Activated CD4-positive, alpha-beta memory T cell treated with anti-CD3 and anti-CD28 coated beads, Interleukin-2, amount 10 ng/mL, durations not matched to agents 7 days and 5 days (primary cell): ENCODE measurements around the gene MYO7B. TPM values are rescaled to one million over a fixed set of nuclear protein-coding genes. Genes with fewer than 3 reads are reported as not detected.

ENCODE experiments used
- CTCF ChIA-PET: fragments of 350-600 bp; sonication (Branson Sonifier 250); formaldehyde crosslinking; loops from one replicate; lab custom pipeline; 2021; ENCODE audit warnings: antibody characterized with exemption, inconsistent platforms; lab: Charles Lee
- POLR2A ChIA-PET: fragments of 350-600 bp; sonication (Branson Sonifier 250); formaldehyde crosslinking; loops from one replicate; lab custom pipeline; 2021; ENCODE audit warnings: antibody characterized with exemption; lab: Charles Lee
- DNase-seq: peaks from one replicate; pipeline ENCODE4 v3.0.0-alpha.2; 2020
- H3K27ac Mint-ChIP-seq: one replicate; pipeline ENCODE4 v1.8.0; 2021; ENCODE audit warnings: mild to moderate bottlenecking, mixed read lengths
- H3K27me3 Mint-ChIP-seq: one replicate; pipeline ENCODE4 v1.8.0; 2021; ENCODE audit warnings: mixed read lengths
- H3K36me3 Mint-ChIP-seq: one replicate; pipeline ENCODE4 v1.8.0; 2021; ENCODE audit warnings: low read depth, mixed read lengths
- H3K4me1 Mint-ChIP-seq: one replicate; pipeline ENCODE4 v1.8.0; 2021; ENCODE audit warnings: mixed read lengths
- H3K4me3 Mint-ChIP-seq: one replicate; pipeline ENCODE4 v1.8.0; 2021; ENCODE audit warnings: mild to moderate bottlenecking, mixed read lengths
- H3K9me3 Mint-ChIP-seq: one replicate; pipeline ENCODE4 v1.8.0; 2021; ENCODE audit warnings: mixed read lengths
- total RNA-seq, 2 experiments: library from RNA; stranded (reverse); gene quantifications; one replicate each; pipeline ENCODE4 v1.2.3, GENCODE V29; 2021

The MYO7B gene
- total RNA-seq, 2 experiments from 2014 or later: 0.13 to 0.18 TPM

DNA sequence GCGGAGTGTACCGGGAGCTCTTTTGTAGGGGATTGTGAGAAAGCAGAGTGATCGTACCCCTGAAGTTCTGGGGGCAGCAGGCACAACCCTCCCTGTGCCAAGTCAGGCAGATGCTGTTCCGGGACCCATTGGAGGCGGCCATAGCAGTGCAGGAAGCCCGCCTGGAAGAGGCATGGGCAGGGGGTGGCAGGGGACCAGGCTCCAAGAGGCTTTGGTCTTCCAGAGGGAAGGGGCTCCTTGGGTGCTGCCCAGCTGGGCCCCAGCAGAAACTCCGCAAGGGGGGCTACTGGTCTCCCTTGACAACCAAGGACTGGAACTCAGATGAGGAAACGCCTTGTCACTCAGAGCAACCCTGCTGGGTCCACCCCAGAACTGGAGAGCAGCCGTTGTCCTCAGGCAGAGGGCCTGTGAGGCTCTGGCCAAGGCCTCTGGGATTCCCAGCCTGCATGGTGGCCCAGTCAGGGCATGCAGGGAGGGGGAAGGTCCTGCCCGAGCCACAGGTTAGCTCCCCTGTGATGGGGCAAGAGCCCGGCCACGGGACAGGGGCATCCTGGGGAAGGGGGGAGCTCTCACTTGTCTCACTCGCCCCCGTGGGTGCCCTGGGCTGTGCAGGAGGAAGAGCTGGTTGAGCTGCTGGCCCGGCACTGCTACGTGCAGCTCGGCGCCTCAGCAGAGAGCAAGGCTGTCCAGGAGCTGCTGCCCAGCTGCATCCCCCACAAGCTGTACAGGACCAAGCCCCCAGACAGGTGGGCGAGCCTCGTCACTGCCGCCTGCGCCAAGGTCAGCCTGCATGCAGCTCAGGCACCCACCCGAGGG is 89.5 kb downstream of the MYO7B start:
- CTCF ChIA-PET: no interaction called here

DNA sequence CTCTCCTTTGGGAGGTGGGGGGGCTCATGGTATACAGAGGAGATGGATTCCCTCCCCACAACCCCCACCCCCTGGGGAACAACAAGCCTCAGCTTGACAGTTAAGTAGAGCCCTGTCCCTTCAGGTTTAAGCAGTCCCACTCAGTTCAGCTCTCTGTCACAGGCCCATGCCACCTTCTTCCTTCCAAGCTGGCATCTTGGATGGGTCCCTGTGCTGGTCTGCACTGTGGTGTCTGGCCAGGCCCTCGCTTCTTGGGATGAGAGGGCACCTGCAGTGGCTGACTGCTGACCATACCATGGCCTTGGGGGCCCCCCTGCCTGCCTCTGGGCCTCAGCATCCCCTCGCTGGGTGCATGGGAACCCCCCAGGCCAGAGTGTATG is 90.1 kb downstream of the MYO7B start:
- Mint-ChIP-seq H3K27me3 (peaks cover 3% of the 10 kb centered on the region), H3K4me1 (no peaks in the 10 kb centered on the region), H3K9me3 (no peaks in the 10 kb centered on the region), H3K4me3 (no peak overlapping the region), H3K27ac (no peak overlapping the region), H3K36me3 (no peaks in the 10 kb centered on the region)
- no peak for DNase-seq
- CTCF ChIA-PET: no interaction called here
- POLR2A ChIA-PET: no interaction called here

More for the DNA sequence above, 89.5 kb downstream of the MYO7B start:
- POLR2A ChIA-PET: no interaction called here
- no peak for DNase-seq
- Mint-ChIP-seq H3K4me1 (no peaks in the 10 kb centered on the region), H3K36me3 (no peaks in the 10 kb centered on the region), H3K4me3 (no peak overlapping the region), H3K27ac (no peak overlapping the region), H3K27me3 (peaks cover 3% of the 10 kb centered on the region), H3K9me3 (no peaks in the 10 kb centered on the region)

DNA sequence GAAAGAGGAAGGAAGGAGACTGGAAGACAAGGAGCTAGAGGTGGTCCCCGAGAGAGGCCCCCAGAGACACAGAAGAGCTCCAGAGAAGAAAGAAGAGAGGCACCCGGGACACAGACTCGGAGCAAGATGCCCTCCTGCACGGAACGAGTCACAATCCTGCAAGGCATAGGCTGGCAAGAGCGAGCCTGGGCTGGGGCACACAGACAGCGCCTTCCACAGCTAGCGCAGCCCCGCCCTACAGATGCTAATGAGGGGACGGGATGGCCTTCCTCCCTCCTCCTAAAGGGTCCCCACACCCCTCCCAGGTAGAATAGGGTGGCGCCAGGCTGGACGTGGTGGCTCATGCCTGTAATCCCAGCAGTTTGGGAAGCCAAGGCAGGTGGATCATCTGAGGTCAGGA is 90.7 kb downstream of the MYO7B start:
- Mint-ChIP-seq H3K4me1 (no peaks in the 10 kb centered on the region), H3K36me3 (no peaks in the 10 kb centered on the region), H3K27ac (no peak overlapping the region), H3K4me3 (no peak overlapping the region), H3K9me3 (no peaks in the 10 kb centered on the region), H3K27me3 (peaks cover 3% of the 10 kb centered on the region)
- ChIA-PET POLR2A (no interaction called here), CTCF (no interaction called here)
- no peak for DNase-seq

DNA sequence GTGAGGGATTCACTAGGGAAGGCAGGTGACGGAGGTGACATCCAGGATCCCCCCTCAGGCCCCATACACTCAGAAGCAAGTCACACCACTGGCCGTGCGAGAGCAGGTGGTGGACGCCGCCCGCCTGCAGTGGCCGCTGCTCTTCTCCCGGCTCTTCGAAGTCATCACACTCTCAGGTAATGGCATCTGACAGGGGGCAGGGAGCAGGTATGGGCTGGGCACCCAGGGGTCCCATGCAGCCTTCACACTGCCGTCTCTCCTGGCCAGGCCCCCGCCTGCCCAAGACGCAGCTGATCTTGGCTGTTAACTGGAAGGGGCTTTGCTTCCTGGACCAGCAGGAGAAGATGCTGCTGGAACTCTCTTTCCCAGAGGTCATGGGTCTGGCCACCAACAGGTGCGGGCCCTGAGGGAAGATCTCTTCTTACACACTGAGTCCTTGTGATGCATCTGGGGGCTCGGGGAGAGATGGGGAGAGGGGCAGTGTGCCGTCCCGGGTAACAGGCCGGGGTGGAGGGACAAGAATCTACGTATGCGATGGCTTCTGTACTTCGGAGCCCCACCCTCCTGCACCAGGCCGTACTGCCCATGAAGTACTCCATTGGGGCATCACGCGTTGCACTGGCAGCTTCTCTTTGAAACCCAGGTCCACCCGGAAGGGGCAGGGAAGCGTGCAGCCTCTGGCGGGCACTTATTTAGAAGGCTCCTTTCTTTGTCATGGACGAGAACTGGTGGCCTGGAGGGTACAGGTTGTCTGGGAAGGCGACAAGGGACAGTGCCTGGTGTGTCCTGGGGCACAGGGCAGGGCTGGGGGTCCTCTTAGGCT is 91.6 kb downstream of the MYO7B start:
- no peak overlapping the region for H3K27ac Mint-ChIP-seq
- H3K4me1 Mint-ChIP-seq: no peaks in the 10 kb centered on the region
- no peaks in the 10 kb centered on the region for H3K36me3 Mint-ChIP-seq
- H3K4me3 Mint-ChIP-seq: no peak overlapping the region
- no peaks in the 10 kb centered on the region for H3K9me3 Mint-ChIP-seq
- ChIA-PET POLR2A (no interaction called here), CTCF (no interaction called here)
- H3K27me3 Mint-ChIP-seq: no peaks in the 10 kb centered on the region
- DNase-seq: no peak

DNA sequence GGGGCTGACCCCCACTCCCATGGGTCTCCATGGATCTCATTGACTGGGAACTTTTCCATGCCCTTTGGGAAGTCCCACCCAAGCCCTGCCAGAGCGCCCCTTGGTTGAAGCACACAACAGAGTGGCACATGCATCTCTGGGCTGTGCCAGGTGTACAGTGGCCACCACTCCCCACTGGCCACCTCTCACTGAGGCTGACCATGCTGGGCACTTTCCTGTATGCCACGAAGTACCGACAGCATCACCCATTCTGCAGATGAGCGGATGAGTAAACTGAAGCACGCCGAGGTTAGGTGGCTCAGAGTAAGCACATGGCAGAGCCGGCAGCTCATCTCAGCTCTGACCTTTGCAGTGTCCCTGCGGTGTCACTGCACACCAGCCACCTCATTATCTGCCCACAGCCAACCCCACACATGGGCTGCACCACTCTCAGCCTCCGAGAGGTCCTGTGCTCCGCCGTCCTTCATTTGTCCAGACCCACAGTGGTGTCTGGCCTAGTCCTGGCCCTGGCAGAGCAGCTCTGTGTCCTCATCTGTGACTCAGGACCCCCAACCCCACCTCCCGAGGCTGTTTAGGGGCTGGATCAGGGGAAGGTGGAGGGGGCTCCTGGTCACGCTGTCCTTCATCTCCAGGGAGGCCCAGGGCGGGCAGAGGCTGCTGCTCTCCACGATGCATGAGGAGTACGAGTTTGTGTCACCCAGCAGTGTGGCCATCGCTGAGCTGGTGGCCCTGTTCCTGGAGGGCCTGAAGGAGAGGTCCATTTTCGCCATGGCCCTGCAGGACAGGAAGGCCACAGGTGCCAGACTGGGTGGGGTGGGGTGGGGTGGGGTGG is 92.5 kb downstream of the MYO7B start:
- DNase-seq: no peak
- Mint-ChIP-seq H3K27me3 (no peaks in the 10 kb centered on the region), H3K27ac (no peak overlapping the region), H3K9me3 (no peaks in the 10 kb centered on the region), H3K4me3 (no peak overlapping the region), H3K36me3 (no peaks in the 10 kb centered on the region), H3K4me1 (no peaks in the 10 kb centered on the region)
- CTCF ChIA-PET: no interaction called here
- POLR2A ChIA-PET: no interaction called here

DNA sequence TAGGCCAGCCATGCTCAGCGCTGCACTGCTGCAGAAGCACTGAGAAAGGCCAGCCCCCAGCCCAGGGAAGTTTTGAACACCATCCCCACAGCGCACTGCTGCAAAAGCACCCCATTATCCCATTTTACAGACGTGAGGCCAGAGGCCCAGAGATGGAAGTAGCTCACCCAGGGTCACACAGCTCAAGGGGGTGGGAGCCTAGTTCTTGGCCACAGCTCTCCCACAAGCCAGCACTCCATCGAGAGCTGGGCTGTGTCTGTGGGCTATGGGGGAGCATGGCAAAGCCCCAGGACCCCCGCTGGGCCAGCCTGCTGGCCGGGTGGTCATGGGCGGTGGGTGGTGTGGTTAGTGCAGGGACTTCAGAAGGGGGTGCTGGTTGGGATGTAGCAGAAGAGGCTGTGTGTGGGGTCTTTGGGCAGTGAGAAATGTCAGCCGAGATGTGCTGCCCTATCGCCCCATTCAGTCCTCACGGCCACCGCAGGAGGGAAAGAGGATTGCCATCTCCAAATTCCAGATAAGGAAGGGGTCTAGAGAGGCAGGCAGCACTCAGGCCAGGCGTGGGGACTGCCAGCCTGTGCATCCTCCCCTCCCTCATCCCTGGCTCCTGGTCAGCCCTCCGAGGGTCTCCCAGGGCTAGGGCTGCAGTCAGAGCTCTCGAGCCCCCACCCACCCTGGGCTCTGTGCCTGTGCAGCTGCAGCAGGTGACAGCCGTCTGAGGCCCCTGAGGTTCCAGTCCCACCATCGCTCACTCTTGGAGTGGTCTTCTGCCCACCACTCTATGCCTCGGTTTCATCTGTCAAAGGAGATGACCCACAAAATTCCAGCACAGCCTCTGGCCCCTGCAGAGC is 93.5 kb downstream of the MYO7B start:
- H3K4me1 Mint-ChIP-seq: no peaks in the 10 kb centered on the region
- H3K36me3 Mint-ChIP-seq: no peaks in the 10 kb centered on the region
- H3K27ac Mint-ChIP-seq: no peak overlapping the region
- CTCF ChIA-PET: interaction anchor here (1.1 kb wide), 1 partner anchor 21 kb away, joined by 3 read pairs; no protein-coding TSS in a partner anchor
- no peak overlapping the region for H3K4me3 Mint-ChIP-seq
- no peaks in the 10 kb centered on the region for H3K27me3 Mint-ChIP-seq
- POLR2A ChIA-PET: no interaction called here
- no peaks in the 10 kb centered on the region for H3K9me3 Mint-ChIP-seq
- no peak for DNase-seq

DNA sequence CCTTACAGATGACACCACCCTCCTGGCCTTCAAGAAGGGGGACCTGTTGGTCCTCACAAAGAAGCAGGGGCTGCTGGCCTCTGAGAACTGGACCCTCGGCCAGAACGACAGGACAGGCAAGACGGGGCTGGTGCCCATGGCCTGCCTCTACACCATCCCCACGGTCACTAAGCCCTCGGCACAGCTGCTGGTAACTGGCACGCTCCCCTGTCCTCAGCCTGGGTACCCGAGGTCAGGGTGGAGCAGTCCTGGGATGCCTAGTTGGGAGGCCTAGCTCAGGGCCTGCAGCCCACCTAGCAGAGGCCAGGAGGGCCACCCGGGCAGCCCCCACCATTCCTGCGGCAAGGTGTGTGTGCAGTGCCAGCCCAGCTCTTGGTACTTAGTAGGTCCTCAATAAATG is 94.2 kb downstream of the MYO7B start:
- Mint-ChIP-seq H3K9me3 (no peaks in the 10 kb centered on the region), H3K27me3 (no peaks in the 10 kb centered on the region), H3K36me3 (no peaks in the 10 kb centered on the region), H3K4me3 (no peak overlapping the region), H3K27ac (no peak overlapping the region), H3K4me1 (no peaks in the 10 kb centered on the region)
- ChIA-PET CTCF (interaction anchor here (1.1 kb wide), 1 partner anchor 21 kb away, joined by 3 read pairs; no protein-coding TSS in a partner anchor), POLR2A (no interaction called here)
- DNase-seq: no peak

DNA sequence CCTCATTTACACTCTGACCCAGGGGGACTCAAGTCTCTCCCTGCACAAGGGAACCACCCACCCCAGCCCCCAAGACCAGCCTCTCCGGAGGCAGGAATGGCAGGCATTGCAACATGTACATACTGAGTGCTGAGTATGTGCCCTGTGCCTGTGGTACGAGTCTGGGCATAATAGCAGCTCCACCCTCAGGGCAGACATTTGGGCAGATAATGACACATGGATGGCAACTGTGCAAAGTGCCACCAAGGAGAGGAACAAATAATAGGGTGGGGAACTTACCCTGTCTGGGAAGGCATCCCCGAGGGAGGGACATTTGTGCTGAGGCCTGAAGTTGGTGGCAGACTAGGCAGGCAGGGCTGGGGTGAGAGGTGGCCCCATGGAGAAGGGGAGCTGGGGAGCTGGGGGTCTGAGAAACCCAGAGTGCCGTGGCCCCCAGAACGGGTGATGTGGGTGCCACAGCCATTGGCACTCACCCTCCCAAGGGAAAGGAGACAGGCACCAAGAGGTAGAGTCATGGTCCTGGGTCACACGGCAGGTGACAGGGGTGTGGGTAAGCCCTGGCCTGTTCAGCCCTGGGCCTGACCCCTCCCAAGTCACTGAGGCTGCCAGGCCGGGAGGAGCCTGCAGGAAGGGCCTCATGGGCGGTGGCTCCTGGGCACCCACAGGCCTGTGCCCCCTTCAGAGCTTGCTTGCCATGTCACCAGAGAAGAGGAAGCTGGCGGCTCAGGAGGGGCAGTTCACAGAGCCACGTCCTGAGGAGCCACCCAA is 94.8 kb downstream of the MYO7B start:
- Mint-ChIP-seq H3K27me3 (no peaks in the 10 kb centered on the region), H3K27ac (no peak overlapping the region), H3K9me3 (no peaks in the 10 kb centered on the region), H3K4me1 (no peaks in the 10 kb centered on the region), H3K36me3 (no peaks in the 10 kb centered on the region), H3K4me3 (no peak overlapping the region)
- ChIA-PET CTCF (interaction anchor here (1.1 kb wide), 1 partner anchor 20 kb away, joined by 3 read pairs; no protein-coding TSS in a partner anchor), POLR2A (no interaction called here)
- no peak for DNase-seq

DNA sequence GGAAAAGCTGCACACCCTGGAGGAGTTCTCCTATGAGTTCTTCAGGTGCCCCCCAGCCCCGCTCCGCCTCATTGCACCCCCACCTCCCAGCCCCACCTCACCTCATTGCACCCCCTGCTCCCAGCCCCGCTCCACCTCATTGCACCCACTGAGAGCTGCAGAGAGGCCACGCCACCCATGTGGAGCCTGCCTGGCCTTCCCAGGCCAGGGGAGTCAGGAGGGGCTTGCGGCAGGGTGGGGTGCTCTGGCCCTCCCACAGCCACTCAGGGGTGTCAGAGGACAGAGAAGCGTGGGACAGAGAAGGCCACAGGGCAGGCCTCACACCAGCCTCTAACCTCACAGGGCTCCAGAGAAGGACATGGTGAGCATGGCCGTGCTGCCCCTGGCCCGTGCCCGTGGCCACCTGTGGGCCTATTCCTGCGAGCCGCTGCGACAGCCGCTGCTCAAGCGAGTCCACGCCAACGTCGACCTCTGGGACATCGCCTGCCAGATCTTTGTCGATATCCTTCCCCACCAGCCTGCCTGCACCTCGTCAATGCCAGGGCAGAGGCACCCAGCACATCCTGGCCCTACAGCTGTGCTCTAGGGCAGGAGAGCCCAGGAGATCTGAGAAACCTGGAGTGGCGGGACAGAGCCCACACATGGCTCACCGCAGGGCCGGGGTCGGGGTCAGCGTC is 95.5 kb downstream of the MYO7B start:
- H3K4me1 Mint-ChIP-seq: no peaks in the 10 kb centered on the region
- ChIA-PET CTCF (no interaction called here), POLR2A (interaction anchor here (1.2 kb wide), 1 partner anchor 38 kb away, joined by 3 read pairs; no protein-coding TSS in a partner anchor)
- no peaks in the 10 kb centered on the region for H3K27me3 Mint-ChIP-seq
- no peak overlapping the region for H3K27ac Mint-ChIP-seq
- no peaks in the 10 kb centered on the region for H3K9me3 Mint-ChIP-seq
- DNase-seq: no peak
- no peaks in the 10 kb centered on the region for H3K36me3 Mint-ChIP-seq
- no peak overlapping the region for H3K4me3 Mint-ChIP-seq

DNA sequence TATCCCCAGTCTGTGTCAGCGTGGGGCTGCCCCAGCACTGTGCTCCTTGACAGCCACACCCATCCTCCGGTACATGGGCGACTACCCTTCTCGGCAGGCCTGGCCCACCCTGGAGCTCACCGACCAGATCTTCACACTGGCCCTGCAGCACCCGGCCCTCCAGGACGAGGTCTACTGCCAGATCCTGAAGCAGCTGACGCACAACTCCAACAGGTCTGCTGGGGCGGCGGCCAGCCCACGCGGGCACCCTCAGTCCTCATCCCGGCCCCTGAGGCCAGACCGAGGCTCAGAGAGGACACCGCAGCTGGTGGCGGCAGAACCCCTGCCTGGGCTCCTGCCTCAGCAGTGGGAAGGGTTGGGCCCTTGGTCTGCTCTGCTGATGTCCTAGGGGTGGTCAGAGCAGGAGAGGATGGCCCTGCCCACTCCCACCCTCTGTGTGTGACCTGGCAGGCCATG is 96.1 kb downstream of the MYO7B start:
- Mint-ChIP-seq H3K27me3 (no peaks in the 10 kb centered on the region), H3K36me3 (no peaks in the 10 kb centered on the region), H3K4me3 (no peak overlapping the region), H3K4me1 (peaks cover 4% of the 10 kb centered on the region), H3K27ac (no peak overlapping the region), H3K9me3 (no peaks in the 10 kb centered on the region)
- ChIA-PET CTCF (interaction anchor here (1.1 kb wide), 1 partner anchor 18 kb away, joined by 4 read pairs; no protein-coding TSS in a partner anchor), POLR2A (interaction anchor here (1.2 kb wide), 1 partner anchor 39 kb away, joined by 3 read pairs; no protein-coding TSS in a partner anchor)
- no peak for DNase-seq

DNA sequence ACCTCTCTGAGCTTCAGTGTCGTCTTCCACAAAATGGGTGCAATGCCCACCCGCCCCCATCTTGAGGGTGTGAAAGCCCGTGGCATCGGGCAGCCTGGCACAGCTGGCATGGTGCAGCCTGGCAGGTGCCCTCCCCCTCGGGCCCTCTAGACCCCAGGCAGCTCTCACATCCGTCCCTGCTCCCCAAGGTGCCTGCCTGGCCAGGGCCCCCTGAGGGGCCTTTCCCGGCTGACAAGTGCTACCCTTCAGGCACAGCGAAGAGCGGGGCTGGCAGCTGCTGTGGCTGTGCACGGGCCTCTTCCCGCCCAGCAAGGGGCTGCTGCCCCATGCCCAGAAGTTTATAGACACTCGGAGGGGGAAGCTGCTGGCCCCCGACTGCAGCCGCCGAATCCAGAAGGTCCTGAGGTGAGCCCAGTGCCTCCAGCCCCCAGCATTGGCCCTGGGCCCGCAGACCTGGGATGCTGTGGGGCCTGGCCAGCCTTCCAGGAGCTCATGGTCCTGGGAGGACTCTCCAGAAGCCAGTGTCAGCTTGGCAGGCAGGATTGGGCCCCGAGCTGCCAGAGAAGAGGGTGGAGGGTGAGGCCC is 96.6 kb downstream of the MYO7B start:
- ChIA-PET POLR2A (interaction anchor here (1.2 kb wide), 1 partner anchor 39 kb away, joined by 3 read pairs; no protein-coding TSS in a partner anchor), CTCF (interaction anchor here (1.1 kb wide), 1 partner anchor 18 kb away, joined by 4 read pairs; no protein-coding TSS in a partner anchor)
- Mint-ChIP-seq H3K27me3 (no peaks in the 10 kb centered on the region), H3K27ac (no peak overlapping the region), H3K36me3 (no peaks in the 10 kb centered on the region), H3K4me3 (no peak overlapping the region), H3K4me1 (peaks cover 7% of the 10 kb centered on the region), H3K9me3 (no peaks in the 10 kb centered on the region)
- DNase-seq: no peak
